GM21786 (cell line): ENCODE measurements around the gene MGAT1.
A peak's percentile ranks its signal among the peaks of the same experiment; 100 is the strongest.

Experiments used
- ATAC-seq: cut with Tn5 transposase; IDR thresholded peaks from one replicate; pipeline ENCODE4 v1.9.1; 2021; ENCODE audit not compliant: unreplicated experiment

MGAT1 gene

GRCh38 chr5:180824630-180825476 lies 22.2 kb upstream of the MGAT1 start:
- ATAC-seq: no peak

GRCh38 chr5:180823940-180824629 lies 21.5 kb upstream of the MGAT1 start:
- ATAC-seq: no peak

- no peak for ATAC-seq
These were observed 20.7 kb upstream of the MGAT1 start for GRCh38 chr5:180823346-180823745.

- no peak for ATAC-seq
These were observed 18.9 kb upstream of the MGAT1 start for GRCh38 chr5:180821538-180821937.

GRCh38 chr5:180820788-180821321 lies 18.2 kb upstream of the MGAT1 start:
- peak; percentile 72 for ATAC-seq

- no peak for ATAC-seq
These were observed 16.2 kb upstream of the MGAT1 start for GRCh38 chr5:180818677-180819341.

GRCh38 chr5:180817893-180818674 lies 15.5 kb upstream of the MGAT1 start:
- ATAC-seq: no peak

GRCh38 chr5:180816608-180817534 lies 14.3 kb upstream of the MGAT1 start:
- no peak for ATAC-seq

- no peak for ATAC-seq
These were observed 12.8 kb upstream of the MGAT1 start for GRCh38 chr5:180815293-180815917.

- ATAC-seq: no peak
These were observed 10.8 kb upstream of the MGAT1 start for GRCh38 chr5:180813420-180813819.

GRCh38 chr5:180811623-180812124 lies 9.1 kb upstream of the MGAT1 start:
- ATAC-seq: no peak

GRCh38 chr5:180810959-180811622 lies 8.5 kb upstream of the MGAT1 start:
- ATAC-seq: no peak

GRCh38 chr5:180810210-180810958 lies 7.8 kb upstream of the MGAT1 start:
- peak; percentile 50 for ATAC-seq

GRCh38 chr5:180809403-180810209 lies 7.0 kb upstream of the MGAT1 start:
- ATAC-seq: peak; percentile 52

- no peak for ATAC-seq
These were observed 5.9 kb upstream of the MGAT1 start for GRCh38 chr5:180808461-180809000.

- no peak for ATAC-seq
These were observed 5.2 kb upstream of the MGAT1 start for GRCh38 chr5:180807654-180808414.
